ENCODE data around the gene CEP350.
"Not testable (repeated sequence)": the region's sequence is repeated elsewhere in the genome, so short reads cannot be mapped to it uniquely, and the experiment has no call there.

The CEP350 gene

GRCh38 chr1:179951383-179952144, 3.0 kb upstream of the CEP350 start:
- DNase-seq = no peak

GRCh38 chr1:179952186-179952585, 2.4 kb upstream of the CEP350 start:
- no peak for DNase-seq

- DNase-seq = no peak
Observed at GRCh38 chr1:179953974-179954492, 577 bp upstream of the CEP350 start.

- no peak for DNase-seq
Observed at GRCh38 chr1:179955287-179955680, 674 bp downstream of the CEP350 start.

- DNase-seq = no peak
Observed at GRCh38 chr1:179955731-179956130, 1.1 kb downstream of the CEP350 start.

- DNase-seq = no peak
Observed at GRCh38 chr1:179958359-179958758, 3.7 kb downstream of the CEP350 start.

- DNase-seq = not testable (repeated sequence)
Observed at GRCh38 chr1:179962168-179962567, 7.6 kb downstream of the CEP350 start.

- no peak for DNase-seq
Observed at GRCh38 chr1:179966551-179966950, 11.9 kb downstream of the CEP350 start.

- no peak for DNase-seq
Observed at GRCh38 chr1:179968284-179968993, 13.8 kb downstream of the CEP350 start.

GRCh38 chr1:179968994-179969919, 14.6 kb downstream of the CEP350 start:
- DNase-seq = no peak

- DNase-seq = no peak
Observed at GRCh38 chr1:179969962-179970361, 15.4 kb downstream of the CEP350 start.

GRCh38 chr1:179971563-179972496, 17.2 kb downstream of the CEP350 start:
- no peak for DNase-seq

- no peak for DNase-seq
Observed at GRCh38 chr1:179973198-179974110, 18.8 kb downstream of the CEP350 start.

GRCh38 chr1:179976970-179977651, 22.5 kb downstream of the CEP350 start:
- DNase-seq = no peak

- DNase-seq = no peak
Observed at GRCh38 chr1:179978199-179979079, 23.8 kb downstream of the CEP350 start.

GRCh38 chr1:179984101-179984500, 29.5 kb downstream of the CEP350 start:
- DNase-seq = no peak

GRCh38 chr1:179984942-179985341, 30.3 kb downstream of the CEP350 start:
- DNase-seq = no peak

- DNase-seq = no peak
Observed at GRCh38 chr1:179990847-179991246, 36.2 kb downstream of the CEP350 start.

- DNase-seq = no peak
Observed at GRCh38 chr1:179995576-179995975, 41.0 kb downstream of the CEP350 start.
